NOMO-1 treated with DMSO at 0.1 percent for 48 hours (cell line): Measurements from ENCODE around the gene RIMS1.

Experiments used
- DNase-seq: peaks from one replicate; lab custom pipeline; 2025; ENCODE audit not compliant: unreplicated experiment; lab: John Stamatoyannopoulos, UW

RIMS1 gene, protein sequence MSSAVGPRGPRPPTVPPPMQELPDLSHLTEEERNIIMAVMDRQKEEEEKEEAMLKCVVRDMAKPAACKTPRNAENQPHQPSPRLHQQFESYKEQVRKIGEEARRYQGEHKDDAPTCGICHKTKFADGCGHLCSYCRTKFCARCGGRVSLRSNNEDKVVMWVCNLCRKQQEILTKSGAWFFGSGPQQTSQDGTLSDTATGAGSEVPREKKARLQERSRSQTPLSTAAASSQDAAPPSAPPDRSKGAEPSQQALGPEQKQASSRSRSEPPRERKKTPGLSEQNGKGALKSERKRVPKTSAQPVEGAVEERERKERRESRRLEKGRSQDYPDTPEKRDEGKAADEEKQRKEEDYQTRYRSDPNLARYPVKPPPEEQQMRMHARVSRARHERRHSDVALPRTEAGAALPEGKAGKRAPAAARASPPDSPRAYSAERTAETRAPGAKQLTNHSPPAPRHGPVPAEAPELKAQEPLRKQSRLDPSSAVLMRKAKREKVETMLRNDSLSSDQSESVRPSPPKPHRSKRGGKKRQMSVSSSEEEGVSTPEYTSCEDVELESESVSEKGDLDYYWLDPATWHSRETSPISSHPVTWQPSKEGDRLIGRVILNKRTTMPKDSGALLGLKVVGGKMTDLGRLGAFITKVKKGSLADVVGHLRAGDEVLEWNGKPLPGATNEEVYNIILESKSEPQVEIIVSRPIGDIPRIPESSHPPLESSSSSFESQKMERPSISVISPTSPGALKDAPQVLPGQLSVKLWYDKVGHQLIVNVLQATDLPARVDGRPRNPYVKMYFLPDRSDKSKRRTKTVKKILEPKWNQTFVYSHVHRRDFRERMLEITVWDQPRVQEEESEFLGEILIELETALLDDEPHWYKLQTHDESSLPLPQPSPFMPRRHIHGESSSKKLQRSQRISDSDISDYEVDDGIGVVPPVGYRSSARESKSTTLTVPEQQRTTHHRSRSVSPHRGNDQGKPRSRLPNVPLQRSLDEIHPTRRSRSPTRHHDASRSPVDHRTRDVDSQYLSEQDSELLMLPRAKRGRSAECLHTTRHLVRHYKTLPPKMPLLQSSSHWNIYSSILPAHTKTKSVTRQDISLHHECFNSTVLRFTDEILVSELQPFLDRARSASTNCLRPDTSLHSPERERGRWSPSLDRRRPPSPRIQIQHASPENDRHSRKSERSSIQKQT (N-terminal part only)

GRCh38 chr6:71886184-71887005, at the start of gene RIMS1:
TSS of gene RIMS1 (plus strand) at chr6:71886550. CDS start at chr6:71887024, 474 bp downstream.
- no peak for DNase-seq

DNA sequence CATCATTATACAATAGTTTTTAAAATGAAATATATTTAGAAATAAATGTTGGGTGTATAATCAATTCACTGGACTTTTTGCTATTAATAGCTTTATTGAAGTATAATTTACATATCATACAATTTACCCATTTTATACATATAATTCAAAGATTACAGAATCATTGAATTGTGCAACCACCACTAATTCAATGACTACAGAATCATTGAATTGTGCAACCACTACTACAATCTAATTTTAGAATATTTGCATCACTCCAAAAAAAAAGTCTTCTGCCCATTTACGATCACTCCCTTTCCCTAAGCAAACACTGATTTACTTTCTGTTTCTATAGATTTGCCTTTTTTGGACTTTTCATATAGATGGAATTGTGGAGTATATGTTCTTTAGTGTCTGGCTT, 35.1 kb upstream of the RIMS1 start:
- DNase-seq = peak; percentile 28

DNA sequence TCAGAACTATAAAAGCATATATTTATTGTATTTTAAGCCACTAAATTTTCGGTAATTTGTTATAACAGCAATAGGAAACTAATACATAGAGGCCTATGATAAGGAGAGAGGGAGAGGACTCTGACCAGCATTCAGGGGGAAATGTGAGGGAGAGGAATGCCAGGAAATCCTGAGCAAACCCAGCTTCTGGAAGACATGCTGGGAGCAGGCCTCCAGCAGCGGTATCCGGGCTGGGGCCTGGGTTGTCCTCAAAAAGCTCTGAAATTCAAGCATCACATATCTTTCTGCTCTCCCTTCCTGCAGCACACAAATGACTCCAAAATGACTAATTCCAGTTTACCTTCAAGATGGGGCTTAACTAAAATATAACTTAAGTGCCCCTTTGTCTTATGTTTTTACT, 33.4 kb upstream of the RIMS1 start:
- no peak for DNase-seq

DNA sequence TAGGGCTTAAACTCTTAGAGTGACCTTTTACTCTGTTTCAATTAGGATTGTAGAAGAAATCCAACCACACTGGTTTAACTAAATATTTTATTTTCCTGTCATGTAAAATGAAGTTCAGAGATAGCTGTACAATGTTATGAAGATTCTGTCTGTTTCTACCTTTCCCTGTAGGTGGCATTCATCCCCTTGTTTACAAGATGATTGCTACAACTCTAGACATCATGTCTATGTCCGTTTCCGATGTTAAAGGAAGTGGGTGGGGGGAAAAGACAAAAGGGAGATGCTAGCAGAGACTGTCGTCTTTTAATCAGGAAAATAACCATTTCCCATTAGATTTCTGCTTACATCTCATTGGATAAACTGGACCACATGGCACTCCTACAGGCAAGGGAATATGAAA, 30.9 kb upstream of the RIMS1 start:
- no peak for DNase-seq

DNA sequence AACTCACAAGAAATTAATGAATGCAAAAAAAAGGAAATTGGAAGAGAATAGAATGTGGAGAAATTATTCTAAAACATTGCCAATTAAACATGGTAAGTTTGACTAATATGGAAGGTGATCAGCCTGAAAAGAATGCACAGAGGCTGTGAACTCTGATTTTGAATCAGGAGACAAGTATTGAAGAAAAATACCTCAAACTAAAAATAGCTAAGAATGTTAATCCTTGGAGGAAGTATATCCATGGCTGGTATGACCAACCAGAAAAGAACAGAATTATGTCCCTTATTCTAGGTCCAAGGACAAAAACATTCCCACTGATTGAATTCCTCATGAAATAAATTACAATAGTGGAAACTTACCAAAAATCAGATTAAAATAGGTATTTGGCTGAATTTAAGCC, 7.3 kb upstream of the RIMS1 start:
- DNase-seq = no peak

DNA sequence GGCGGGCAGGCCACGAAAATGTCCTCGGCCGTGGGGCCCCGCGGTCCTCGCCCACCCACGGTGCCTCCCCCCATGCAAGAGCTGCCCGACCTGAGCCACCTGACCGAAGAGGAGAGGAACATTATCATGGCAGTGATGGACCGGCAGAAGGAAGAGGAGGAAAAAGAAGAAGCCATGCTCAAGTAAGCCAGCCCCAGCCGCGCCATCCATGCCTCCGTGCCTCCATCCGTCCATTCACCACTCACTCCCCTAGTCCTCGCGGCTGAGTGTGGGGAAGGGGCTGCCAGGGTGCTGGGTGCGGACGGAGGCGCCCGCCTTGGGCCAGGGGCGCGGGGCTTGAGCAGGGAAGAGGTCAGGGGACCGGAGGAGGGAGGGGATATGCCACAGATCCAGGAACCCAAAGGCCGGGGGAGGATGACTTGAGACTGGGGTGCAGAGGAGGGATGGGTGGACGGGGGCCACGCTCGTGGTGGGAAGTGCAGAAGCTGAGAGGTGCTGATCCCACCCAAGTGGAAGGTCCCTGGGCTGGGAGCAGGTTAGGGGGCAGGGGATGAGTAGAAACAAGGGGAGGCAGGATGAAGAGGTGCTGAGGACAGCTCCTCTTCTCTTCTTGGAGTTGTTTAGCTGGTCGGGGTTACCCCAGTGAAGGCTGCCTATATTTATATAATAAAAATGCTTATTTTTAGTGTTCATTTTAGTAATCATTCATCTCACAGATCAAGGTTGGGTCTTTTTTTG, 825 bp downstream of the RIMS1 start:
- no peak for DNase-seq

GRCh38 chr6:71887744-71888230, 1.4 kb downstream of the RIMS1 start:
- DNase-seq = no peak

DNA sequence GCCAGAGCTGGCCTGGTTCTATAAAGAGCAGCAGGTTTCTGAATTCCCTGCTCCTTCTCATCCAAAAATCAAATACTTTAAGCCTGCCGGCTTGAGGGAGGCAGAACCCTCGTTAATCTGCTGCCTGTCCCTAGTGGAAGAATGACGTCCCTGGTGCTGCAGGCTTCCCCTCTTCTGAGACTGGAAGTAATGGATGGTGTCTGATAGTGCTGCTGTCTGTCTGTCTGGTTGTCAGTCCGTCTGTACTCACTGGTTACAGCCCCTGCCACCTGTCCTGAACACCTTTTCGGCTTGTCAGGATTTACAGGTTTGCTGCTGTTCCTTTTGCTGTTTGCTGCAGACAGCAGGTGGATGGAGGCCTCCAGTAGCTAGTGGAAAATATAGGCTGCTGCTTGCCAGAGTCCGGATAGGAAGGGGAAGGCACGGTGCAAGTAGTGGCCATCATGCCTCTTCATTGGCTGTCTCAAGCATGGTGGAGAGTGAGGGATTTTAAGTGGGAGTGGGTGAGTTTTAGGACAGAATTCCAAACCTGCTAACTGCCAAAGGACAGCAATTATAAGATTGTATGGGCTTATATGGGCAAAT, 2.5 kb downstream of the RIMS1 start:
- DNase-seq = no peak

GRCh38 chr6:71889366-71889765, 3.0 kb downstream of the RIMS1 start:
- DNase-seq = no peak

GRCh38 chr6:71892641-71893040, 6.3 kb downstream of the RIMS1 start:
- no peak for DNase-seq

DNA sequence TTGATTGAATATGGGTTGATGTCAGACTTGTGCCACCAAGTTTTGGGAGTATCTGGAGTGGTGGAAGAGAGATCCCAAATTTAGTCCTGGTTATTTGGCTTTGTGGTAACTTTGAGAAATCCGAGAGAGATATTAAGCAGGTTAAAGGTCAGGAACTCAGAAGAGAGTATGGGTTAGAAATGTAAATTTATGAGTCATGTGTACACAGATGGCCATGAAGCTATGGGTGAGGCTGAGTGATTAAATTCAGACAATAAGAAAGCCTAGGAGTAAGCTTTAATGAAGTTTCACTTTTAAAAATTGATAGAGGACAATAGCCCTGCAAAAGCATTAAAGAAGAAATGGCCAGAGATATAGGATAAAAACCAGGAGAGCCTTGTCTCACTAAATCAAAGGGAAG, 14.3 kb downstream of the RIMS1 start:
- DNase-seq = no peak

DNA sequence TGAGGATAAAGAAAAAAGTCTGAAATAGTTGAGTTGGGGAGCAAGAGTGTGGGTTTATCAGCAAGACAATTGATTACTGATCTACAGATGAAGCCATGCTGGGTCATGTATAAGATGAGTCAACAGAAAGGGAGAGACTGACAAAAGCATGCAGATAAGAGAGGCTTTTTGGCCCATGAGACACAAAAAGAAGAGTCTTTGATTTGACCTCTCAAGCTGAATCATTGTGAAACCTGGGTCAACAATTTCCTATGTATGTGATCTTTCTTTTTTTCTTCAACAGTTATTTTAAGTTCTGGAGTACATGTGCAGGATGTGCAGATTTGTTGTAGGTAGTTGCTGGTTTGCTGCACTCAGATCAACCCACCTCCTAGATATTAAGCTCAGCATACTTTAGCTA, 15.9 kb downstream of the RIMS1 start:
- DNase-seq = no peak

DNA sequence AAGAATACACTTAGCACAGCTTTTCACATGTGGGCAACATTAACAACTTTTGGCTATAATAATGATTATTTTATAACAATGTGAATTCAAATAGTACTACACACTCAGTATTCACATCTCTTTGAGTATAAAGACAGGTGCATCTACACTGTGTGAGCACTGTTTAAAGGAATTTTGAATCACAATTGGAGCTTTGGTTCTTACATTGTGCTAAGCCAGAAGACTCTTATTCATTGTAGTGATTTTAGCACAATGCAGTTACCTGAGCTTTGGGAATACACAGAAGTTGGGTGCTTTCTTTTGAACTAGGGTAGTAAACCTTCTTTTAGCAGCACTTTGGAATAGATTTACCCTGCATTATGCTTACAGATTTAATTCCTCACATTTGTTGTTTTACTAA, 20.5 kb downstream of the RIMS1 start:
- DNase-seq = no peak

DNA sequence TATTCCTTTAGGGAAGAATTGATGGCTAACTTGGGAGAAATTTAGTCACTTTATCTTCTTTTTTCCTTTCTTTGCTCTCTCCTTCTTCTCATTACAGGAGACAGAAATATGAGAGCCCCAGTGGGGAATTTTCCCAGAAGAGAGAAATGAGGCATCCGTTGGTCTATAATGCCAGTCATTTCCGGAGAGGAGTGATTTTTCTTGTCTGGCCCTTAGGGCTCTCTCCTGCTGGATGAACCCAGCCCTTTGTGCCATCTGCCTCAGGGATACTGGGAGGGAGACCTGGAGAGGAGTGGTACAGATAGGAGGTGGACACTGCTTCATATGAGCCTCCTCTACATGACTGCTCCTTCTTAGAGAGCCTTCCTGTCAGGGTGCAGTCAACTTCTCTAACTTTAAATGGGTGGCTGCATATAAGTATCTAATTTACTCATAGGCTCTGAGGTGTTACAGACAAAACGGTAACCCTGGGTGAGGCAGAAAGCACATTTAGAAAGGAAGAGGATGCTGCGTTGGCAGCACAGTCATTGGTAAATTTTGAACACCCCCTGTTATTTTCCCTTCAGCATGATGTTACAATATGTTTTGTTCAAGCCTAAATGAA, 21.9 kb downstream of the RIMS1 start:
- no peak for DNase-seq

DNA sequence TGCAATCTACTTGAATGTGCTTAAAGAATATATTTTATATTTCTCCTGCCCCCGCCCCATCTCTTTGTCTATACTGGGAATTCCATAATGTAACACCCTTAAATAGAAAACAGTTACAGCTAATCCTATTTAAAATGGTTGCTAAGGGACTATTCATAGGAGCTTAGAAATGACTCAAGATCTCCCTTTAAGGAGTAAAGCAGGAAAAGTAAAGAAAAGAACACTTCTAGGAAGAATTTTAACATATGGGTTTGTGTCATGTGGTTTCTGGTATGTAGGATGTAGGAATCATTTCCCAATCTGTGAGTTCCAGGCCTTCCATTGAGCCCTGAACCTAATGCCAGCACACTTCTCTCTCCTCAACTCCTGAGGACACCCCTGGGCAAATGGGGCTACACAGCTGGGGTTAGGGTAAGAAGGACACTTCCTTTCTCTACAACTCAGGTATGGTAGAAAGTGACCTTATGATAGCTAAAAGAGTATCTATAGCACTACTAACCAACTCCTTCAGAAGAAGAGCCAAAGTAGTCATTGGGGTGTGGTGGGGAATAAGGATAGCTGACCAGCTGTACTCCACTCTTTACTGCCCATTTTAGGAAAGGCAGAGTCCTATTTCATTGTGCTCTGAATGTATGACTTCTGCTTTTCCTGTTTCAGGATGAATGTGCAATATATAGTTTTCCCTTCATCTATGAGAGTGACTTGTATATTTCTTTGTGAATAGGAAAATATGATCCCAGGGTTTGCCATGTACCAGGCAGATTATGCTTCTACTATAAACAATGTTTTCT, 27.3 kb downstream of the RIMS1 start:
- DNase-seq = peak; percentile 5

DNA sequence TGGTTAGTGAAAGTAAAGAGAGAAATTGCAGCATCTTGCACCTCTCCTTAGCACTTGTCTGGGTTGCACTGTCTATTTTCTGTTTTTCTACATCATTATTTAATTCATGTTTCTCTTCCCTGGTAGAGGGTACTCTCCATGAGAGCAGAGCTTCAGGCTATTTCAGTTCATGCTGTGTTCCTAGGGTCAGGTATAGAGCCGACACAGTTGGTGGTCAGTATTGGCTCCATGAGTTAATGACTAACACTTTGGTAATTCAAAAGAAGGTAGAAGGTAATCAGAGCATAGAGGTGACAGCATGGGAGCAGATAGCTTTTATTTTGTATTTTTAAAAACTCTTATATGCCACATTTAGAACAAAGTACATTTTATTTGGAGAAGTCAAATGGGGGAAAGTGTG, 42.7 kb downstream of the RIMS1 start:
- no peak for DNase-seq

DNA sequence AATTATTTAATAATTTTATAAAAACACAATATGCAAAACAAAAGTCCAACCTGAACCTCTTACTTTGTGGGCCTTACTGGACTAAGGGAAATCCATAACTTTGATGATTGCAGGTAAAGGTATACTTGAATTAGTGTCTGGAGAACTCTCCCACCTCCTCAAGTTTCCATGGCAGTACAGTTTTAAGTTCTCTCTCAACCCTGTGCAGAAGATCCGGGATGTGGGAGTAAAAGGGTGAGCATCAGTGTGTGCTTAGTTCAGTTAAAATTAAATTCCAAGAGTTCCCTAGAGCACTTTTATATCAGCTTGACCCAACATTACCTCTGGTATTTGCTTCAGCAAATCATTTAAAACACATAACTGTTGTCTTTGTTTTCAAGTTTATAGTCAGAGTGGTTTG, 47.5 kb downstream of the RIMS1 start:
- DNase-seq = no peak

DNA sequence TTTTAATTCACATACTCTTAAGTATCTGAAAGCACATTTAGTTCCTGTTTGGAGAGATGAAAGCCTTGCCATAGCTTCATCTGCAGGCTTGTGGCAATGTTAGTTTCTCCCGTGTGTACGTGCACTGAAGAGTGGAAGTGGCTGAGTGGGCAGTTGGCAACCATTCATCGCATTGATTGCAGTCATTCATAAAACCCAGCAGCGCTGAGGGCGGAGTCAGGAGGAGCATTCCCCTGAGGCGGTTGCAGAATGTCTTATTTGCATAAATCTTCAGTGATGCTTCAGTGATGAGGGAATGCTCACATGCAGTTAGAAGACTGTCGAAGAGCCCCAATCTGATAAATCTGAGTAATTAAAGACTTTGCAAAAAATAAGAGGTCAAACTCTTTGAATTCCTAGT, 79.1 kb downstream of the RIMS1 start:
- no peak for DNase-seq
